Neural progenitor cell (in vitro differentiated cells): ENCODE measurements around the gene MELK. TPM values are rescaled to one million over a fixed set of nuclear protein-coding genes. Genes with fewer than 3 reads are reported as not detected.

Experiments used
- DNase-seq: peaks from one replicate; pipeline ENCODE4 v3.0.0-alpha.2; 2016; ENCODE audit warnings: low spot score
- H2AFZ ChIP-seq: fragments of 200-600 bp; sonication (generic); replicated peaks from 2 replicates; pipeline ENCODE4 v1.6.1; 2016; ENCODE audit warnings: antibody characterized with exemption
- H3F3A ChIP-seq: fragments of 200-600 bp; sonication (generic); 2 replicates; pipeline ENCODE4 v1.6.1; 2016; ENCODE audit warnings: antibody characterized with exemption, low read depth
- H3K27ac ChIP-seq: fragments of 200-600 bp; sonication (generic); 2 replicates; pipeline ENCODE4 v1.5.1; 2016; ENCODE audit warnings: mild to moderate bottlenecking
- H3K27me3 ChIP-seq: fragments of 200-600 bp; sonication (generic); 2 replicates; pipeline ENCODE4 v1.6.1; 2016; ENCODE audit warnings: mild to moderate bottlenecking, moderate library complexity
- H3K36me3 ChIP-seq: fragments of 200-600 bp; sonication (generic); 2 replicates; pipeline ENCODE4 v1.5.1; 2016
- H3K4me1 ChIP-seq: fragments of 200-600 bp; sonication (generic); 2 replicates; pipeline ENCODE4 v1.6.1; 2016; ENCODE audit warnings: mixed run types
- H3K4me2 ChIP-seq: fragments of 200-600 bp; sonication (generic); 2 replicates; pipeline ENCODE4 v1.6.1; 2016
- H3K4me3 ChIP-seq: fragments of 200-600 bp; sonication (generic); 2 replicates; pipeline ENCODE4 v1.5.1; 2016
- H3K79me2 ChIP-seq: fragments of 200-600 bp; sonication (generic); 2 replicates; pipeline ENCODE4 v1.6.1; 2016; ENCODE audit warnings: low read depth
- H3K9ac ChIP-seq: fragments of 200-600 bp; sonication (generic); 2 replicates; pipeline ENCODE4 v1.6.1; 2016
- H3K9me3 ChIP-seq: fragments of 200-600 bp; sonication (generic); 2 replicates; pipeline ENCODE4 v1.5.1; 2016; ENCODE audit warnings: low read depth
- H4K20me1 ChIP-seq: fragments of 200-600 bp; sonication (generic); 2 replicates; pipeline ENCODE4 v1.6.1; 2016; ENCODE audit warnings: low read depth
- H3K27ac Mint-ChIP-seq: 3 replicates; pipeline ENCODE4 v1.8.0; 2021; ENCODE audit warnings: mixed read lengths
- H3K27me3 Mint-ChIP-seq: 2 replicates; pipeline ENCODE4 v1.8.0; 2022; ENCODE audit warnings: low read depth, mild to moderate bottlenecking, inconsistent platforms, moderate library complexity, mixed read lengths; ENCODE audit not compliant: insufficient read depth
- H3K36me3 Mint-ChIP-seq: 3 replicates; pipeline ENCODE4 v1.8.0; 2021; ENCODE audit warnings: mixed read lengths
- H3K4me1 Mint-ChIP-seq: 3 replicates; pipeline ENCODE4 v1.8.0; 2021; ENCODE audit warnings: mixed read lengths
- H3K4me3 Mint-ChIP-seq: 3 replicates; pipeline ENCODE4 v1.8.0; 2021; ENCODE audit warnings: mild to moderate bottlenecking, moderate library complexity, mixed read lengths
- H3K9me3 Mint-ChIP-seq: 3 replicates; pipeline ENCODE4 v1.8.0; 2020; ENCODE audit warnings: mixed read lengths
- EZH2 ChIP-seq: fragments of 200-600 bp; sonication (generic); IDR thresholded peaks from 2 replicates; pipeline ENCODE4 v1.6.1; 2017; ENCODE audit warnings: antibody characterized with exemption, mild to moderate bottlenecking, moderate library complexity
- EZH2phosphoT487 ChIP-seq: fragments of 200-600 bp; sonication (generic); IDR thresholded peaks from 2 replicates; pipeline ENCODE4 v1.6.1; 2017; ENCODE audit warnings: antibody characterized with exemption
- total RNA-seq: library from RNA; depleted of rRNA; stranded (reverse); fragments of >200 nt; gene quantifications from 2 replicates; pipeline ENCODE4 v1.2.3, GENCODE V29; 2015; ENCODE audit warnings: low replicate concordance
- TF ChIP-seq, protein P1 (sequence below): fragments of 200-600 bp; sonication (generic); IDR thresholded peaks from 2 replicates; pipeline ENCODE4 v1.5.1; 2017; ENCODE audit warnings: antibody characterized with exemption, mild to moderate bottlenecking

MELK gene
- total RNA-seq, 1 donor from 2014 or later, result 112 TPM

- Mint-ChIP-seq H3K27me3 (no peaks in the 10 kb centered on the region), H3K27ac (no peak overlapping the region), H3K4me3 (no peak overlapping the region), H3K9me3 (peaks cover 14% of the 10 kb centered on the region), H3K4me1 (no peaks in the 10 kb centered on the region), H3K36me3 (peaks cover 35% of the 10 kb centered on the region)
- Histone ChIP-seq H3K27ac (no peak overlapping the region), H3K79me2 (no peaks in the 10 kb centered on the region), H3K4me1 (no peaks in the 10 kb centered on the region), H3K36me3 (peaks cover 18% of the 10 kb centered on the region), H3F3A (no peaks in the 10 kb centered on the region), H3K4me2 (no peak overlapping the region), H3K9ac (no peak overlapping the region), H4K20me1 (no peaks in the 10 kb centered on the region), H3K27me3 (no peaks in the 10 kb centered on the region), H3K4me3 (no peak overlapping the region), H2AFZ (no peak overlapping the region), H3K9me3 (no peaks in the 10 kb centered on the region)
- TF ChIP-seq EZH2 (no peak), EZH2phosphoT487 (no peak)
- TF ChIP-seq, protein P1, sequence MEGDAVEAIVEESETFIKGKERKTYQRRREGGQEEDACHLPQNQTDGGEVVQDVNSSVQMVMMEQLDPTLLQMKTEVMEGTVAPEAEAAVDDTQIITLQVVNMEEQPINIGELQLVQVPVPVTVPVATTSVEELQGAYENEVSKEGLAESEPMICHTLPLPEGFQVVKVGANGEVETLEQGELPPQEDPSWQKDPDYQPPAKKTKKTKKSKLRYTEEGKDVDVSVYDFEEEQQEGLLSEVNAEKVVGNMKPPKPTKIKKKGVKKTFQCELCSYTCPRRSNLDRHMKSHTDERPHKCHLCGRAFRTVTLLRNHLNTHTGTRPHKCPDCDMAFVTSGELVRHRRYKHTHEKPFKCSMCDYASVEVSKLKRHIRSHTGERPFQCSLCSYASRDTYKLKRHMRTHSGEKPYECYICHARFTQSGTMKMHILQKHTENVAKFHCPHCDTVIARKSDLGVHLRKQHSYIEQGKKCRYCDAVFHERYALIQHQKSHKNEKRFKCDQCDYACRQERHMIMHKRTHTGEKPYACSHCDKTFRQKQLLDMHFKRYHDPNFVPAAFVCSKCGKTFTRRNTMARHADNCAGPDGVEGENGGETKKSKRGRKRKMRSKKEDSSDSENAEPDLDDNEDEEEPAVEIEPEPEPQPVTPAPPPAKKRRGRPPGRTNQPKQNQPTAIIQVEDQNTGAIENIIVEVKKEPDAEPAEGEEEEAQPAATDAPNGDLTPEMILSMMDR, result no peak
- DNase-seq, result no peak
Measured at GRCh38 chr9:36679710-36680109, 107.0 kb downstream of the MELK start.

DNA sequence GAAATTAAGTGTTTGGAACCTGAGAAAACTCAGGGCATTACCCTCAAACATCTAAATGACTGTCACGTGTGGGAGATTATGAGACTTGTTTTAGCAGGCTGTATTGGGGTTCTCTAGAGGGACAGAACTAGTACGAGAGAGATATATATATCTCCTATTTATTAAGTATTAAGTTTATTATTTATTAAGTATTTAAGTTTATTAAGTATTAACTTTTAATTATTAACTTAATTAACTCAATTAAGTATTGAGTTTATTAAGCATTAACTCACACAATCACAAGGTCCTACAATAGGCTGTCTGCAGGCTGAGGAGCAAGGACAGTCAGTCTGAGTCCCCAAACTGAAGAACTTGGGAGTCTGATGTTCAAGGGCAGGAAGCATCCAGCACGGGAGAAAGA lies 113.8 kb downstream of the MELK start:
- Mint-ChIP-seq H3K36me3 (peaks cover 7% of the 10 kb centered on the region), H3K4me3 (no peak overlapping the region), H3K9me3 (peaks cover 12% of the 10 kb centered on the region), H3K4me1 (no peaks in the 10 kb centered on the region), H3K27me3 (peaks cover 2% of the 10 kb centered on the region), H3K27ac (no peak overlapping the region)
- TF ChIP-seq EZH2 (no peak), EZH2phosphoT487 (no peak)
- TF ChIP-seq, protein P1, result no peak
- H3K9ac ChIP-seq, result no peak overlapping the region
- no peak overlapping the region for H3K4me3 ChIP-seq
- H3K4me1 ChIP-seq, result no peaks in the 10 kb centered on the region
- H2AFZ ChIP-seq, result no peak overlapping the region
- no peaks in the 10 kb centered on the region for H3K79me2 ChIP-seq
- no peaks in the 10 kb centered on the region for H3K36me3 ChIP-seq
- H3K27me3 ChIP-seq, result no peaks in the 10 kb centered on the region
- no peaks in the 10 kb centered on the region for H3K9me3 ChIP-seq
- no peak for DNase-seq
- H3F3A ChIP-seq, result no peaks in the 10 kb centered on the region
- no peaks in the 10 kb centered on the region for H4K20me1 ChIP-seq
- no peak overlapping the region for H3K4me2 ChIP-seq
- no peak overlapping the region for H3K27ac ChIP-seq

- Histone ChIP-seq H3K9me3 (no peaks in the 10 kb centered on the region), H3K27ac (no peak overlapping the region), H3K27me3 (no peaks in the 10 kb centered on the region), H3K4me3 (no peak overlapping the region), H3K9ac (no peak overlapping the region), H4K20me1 (no peaks in the 10 kb centered on the region), H3F3A (no peaks in the 10 kb centered on the region), H3K36me3 (no peaks in the 10 kb centered on the region), H3K4me2 (no peak overlapping the region), H2AFZ (no peak overlapping the region), H3K4me1 (no peaks in the 10 kb centered on the region), H3K79me2 (no peaks in the 10 kb centered on the region)
- DNase-seq, result no peak
- Mint-ChIP-seq H3K27me3 (peaks cover 2% of the 10 kb centered on the region), H3K4me1 (no peaks in the 10 kb centered on the region), H3K4me3 (no peak overlapping the region), H3K27ac (no peak overlapping the region), H3K9me3 (no peaks in the 10 kb centered on the region), H3K36me3 (no peaks in the 10 kb centered on the region)
- TF ChIP-seq, protein P1, result no peak
- no peak for TF ChIP-seq EZH2
- no peak for TF ChIP-seq EZH2phosphoT487
Measured at GRCh38 chr9:36690412-36691168, 117.9 kb downstream of the MELK start.
